HepG2 (cell line): ENCODE measurements around the gene ABCC1. TPM values are rescaled to one million over a fixed set of nuclear protein-coding genes. Genes with fewer than 3 reads are reported as not detected.

Experiments used
- BCL3 ChIP-seq: sonication (generic); formaldehyde crosslinking; IDR thresholded peaks from 2 replicates; pipeline ENCODE4 v1.5.1; 2020; ENCODE audit warnings: mild to moderate bottlenecking, missing genetic modification reagents, moderate library complexity
- BHLHE40 ChIP-seq: IDR thresholded peaks from 2 replicates; pipeline ENCODE4 v1.6.1; 2011; ENCODE audit warnings: low read length, improper control_type of control experiment
- CBFB ChIP-seq: sonication (generic); formaldehyde crosslinking; IDR thresholded peaks from 2 replicates; pipeline ENCODE4 v1.4.0; 2020; ENCODE audit warnings: missing genetic modification reagents
- CEBPB ChIP-seq: IDR thresholded peaks from 2 replicates; pipeline ENCODE4 v1.6.1; 2011; ENCODE audit warnings: low read depth, low read length, improper control_type of control experiment, borderline replicate concordance
- CREM ChIP-seq, 2 experiments: sonication (generic) in 1 of 2; formaldehyde crosslinking in 1 of 2; IDR thresholded peaks; 2 replicates each; pipeline versions ENCODE4 v1.4.0 to v1.6.1; 2016 to 2020; ENCODE audit warnings: antibody characterized with exemption in 1 of 2, mild to moderate bottlenecking in 1 of 2, missing genetic modification reagents in 1 of 2
- ETV5 ChIP-seq: IDR thresholded peaks from 2 replicates; pipeline ENCODE4 v1.6.1; 2018; ENCODE audit warnings: missing biosample characterization, missing genetic modification reagents, inconsistent platforms, borderline replicate concordance
- FOXC1 ChIP-seq: sonication (generic); formaldehyde crosslinking; IDR thresholded peaks from 2 replicates; pipeline ENCODE4 v1.8.0; 2022; ENCODE audit warnings: mild to moderate bottlenecking, missing genetic modification reagents, borderline replicate concordance
- HIVEP1 ChIP-seq: sonication (generic); formaldehyde crosslinking; IDR thresholded peaks from 2 replicates; pipeline ENCODE4 v1.4.0; 2020; ENCODE audit warnings: mild to moderate bottlenecking, missing genetic modification reagents
- HNRNPH1 ChIP-seq: fragments of 200-400 bp; formaldehyde crosslinking; optimal IDR thresholded peaks from 2 replicates; pipeline ENCODE3; 2017; ENCODE audit warnings: mild to moderate bottlenecking, low read depth, low read length
- NFKBIZ ChIP-seq: IDR thresholded peaks from 2 replicates; pipeline ENCODE4 v1.6.1; 2018; ENCODE audit warnings: missing genetic modification reagents, missing compliant biosample characterization
- SMARCE1 ChIP-seq: fragments of 450-650 bp; IDR thresholded peaks from 2 replicates; pipeline ENCODE4 v1.6.1; 2017; ENCODE audit warnings: borderline replicate concordance
- SRF ChIP-seq: IDR thresholded peaks from 2 replicates; pipeline ENCODE4 v1.6.1; 2011; ENCODE audit warnings: mild to moderate bottlenecking, low read depth, low read length, moderate library complexity
- U2AF2 ChIP-seq: fragments of 200-400 bp; formaldehyde crosslinking; IDR thresholded peaks from 2 replicates; pipeline ENCODE4 v1.6.1; 2017; ENCODE audit warnings: low read depth, mild to moderate bottlenecking, low read length
- UBTF ChIP-seq: sonication (generic); formaldehyde crosslinking; IDR thresholded peaks from 2 replicates; pipeline ENCODE4 v1.4.0; 2020; ENCODE audit warnings: mild to moderate bottlenecking, missing genetic modification reagents
- ZFP91 ChIP-seq: sonication (generic); formaldehyde crosslinking; IDR thresholded peaks from 2 replicates; pipeline ENCODE4 v1.9.0; 2022; ENCODE audit warnings: missing genetic modification reagents, mild to moderate bottlenecking, borderline replicate concordance
- ZNF10 ChIP-seq: sonication (generic); formaldehyde crosslinking; IDR thresholded peaks from 2 replicates; pipeline ENCODE4 v1.4.0; 2020; ENCODE audit warnings: mild to moderate bottlenecking, low read depth, missing genetic modification reagents, borderline replicate concordance
- ZNF205 ChIP-seq: IDR thresholded peaks from 2 replicates; pipeline ENCODE4 v1.6.1; 2018; ENCODE audit warnings: missing biosample characterization, missing genetic modification reagents
- ZNF577 ChIP-seq: sonication (generic); formaldehyde crosslinking; IDR thresholded peaks from 2 replicates; pipeline ENCODE4 v1.4.0; 2020; ENCODE audit warnings: mild to moderate bottlenecking, low read depth, missing genetic modification reagents, borderline replicate concordance
- ZNF724P ChIP-seq: sonication (generic); formaldehyde crosslinking; IDR thresholded peaks from 2 replicates; pipeline ENCODE4 v1.8.0; 2022; ENCODE audit warnings: missing genetic modification reagents, borderline replicate concordance
- ZSCAN9 ChIP-seq: IDR thresholded peaks from 2 replicates; pipeline ENCODE4 v1.6.1; 2016; ENCODE audit warnings: borderline replicate concordance
- polyA plus RNA-seq, 8 experiments: library from polyadenylated mRNA; depleted of rRNA in 3 of 8; stranded (reverse) in 7 of 8; unstranded in 1 of 8; fragments of >200 nt; fragmentation: Illumina TruSeq in 4 of 8; extraction: Trizol in 4 of 8; gene quantifications; 2 replicates each; pipeline versions ENCODE4 v1.2.1 to v1.2.3, GENCODE V29; 2011 to 2016; ENCODE audit warnings: low read depth in 4 of 8, missing spikeins in 1 of 8, mixed read lengths in 1 of 8; ENCODE audit not compliant: insufficient read depth in 1 of 8
- total RNA-seq, 5 experiments: library from RNA; depleted of rRNA; stranded (reverse); fragments of >200 nt; fragmentation: Illumina TruSeq; extraction: Trizol; gene quantifications; 2 replicates each; pipeline ENCODE4 v1.2.3, GENCODE V29; 2016; ENCODE audit warnings: low read depth in 1 of 5
- TF ChIP-seq, protein P1 (sequence below): sonication (generic); formaldehyde crosslinking; IDR thresholded peaks from 2 replicates; pipeline ENCODE4 v1.4.0; 2020; ENCODE audit warnings: mild to moderate bottlenecking, missing genetic modification reagents
- TF ChIP-seq, protein P2 (sequence below): sonication (generic); formaldehyde crosslinking; IDR thresholded peaks from 2 replicates; pipeline ENCODE4 v1.8.1; 2022; ENCODE audit warnings: mild to moderate bottlenecking, missing genetic modification reagents
- TF ChIP-seq, protein P3 (sequence below): sonication (generic); formaldehyde crosslinking; IDR thresholded peaks from 2 replicates; pipeline ENCODE4 v1.5.0; 2020; ENCODE audit warnings: missing genetic modification reagents

ABCC1 gene
- total and polyA plus RNA-seq, 2 of the 13 experiments (the other 11 are each of a cell fraction or from before 2014, with no cell fraction given): 13.0 to 30.6 TPM

GRCh38 chr16:15915555-15916081 lies 33.8 kb upstream of the ABCC1 start (continued):
- TF ChIP-seq SRF: no peak
- TF ChIP-seq BHLHE40: peak; percentile 39; the same call in 1 of the 2 replicates
- no peak for TF ChIP-seq ZNF10
- TF ChIP-seq BCL3 (CRISPR knock-in tag): no peak
- no peak for TF ChIP-seq HIVEP1 (CRISPR knock-in tag)
- peak; percentile 83 for TF ChIP-seq CEBPB
- TF ChIP-seq NFKBIZ (CRISPR knock-in tag): no peak
- TF ChIP-seq ZNF724P (CRISPR knock-in tag): no peak
- no peak for TF ChIP-seq ZFP91 (CRISPR knock-in tag)
- no peak for TF ChIP-seq U2AF2
- TF ChIP-seq CREM (IDR thresholded peaks at IDR 0.05): no peak
- TF ChIP-seq CREM (CRISPR knock-in tag; IDR thresholded peaks at IDR 0.05): no peak
- TF ChIP-seq, protein P1, sequence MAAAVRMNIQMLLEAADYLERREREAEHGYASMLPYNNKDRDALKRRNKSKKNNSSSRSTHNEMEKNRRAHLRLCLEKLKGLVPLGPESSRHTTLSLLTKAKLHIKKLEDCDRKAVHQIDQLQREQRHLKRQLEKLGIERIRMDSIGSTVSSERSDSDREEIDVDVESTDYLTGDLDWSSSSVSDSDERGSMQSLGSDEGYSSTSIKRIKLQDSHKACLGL (CRISPR knock-in tag): no peak
- no peak for TF ChIP-seq SMARCE1
- no peak for TF ChIP-seq ZSCAN9 (CRISPR knock-in tag)
- no peak for TF ChIP-seq CBFB (CRISPR knock-in tag)
- TF ChIP-seq UBTF (CRISPR knock-in tag): no peak
- TF ChIP-seq, protein P2, sequence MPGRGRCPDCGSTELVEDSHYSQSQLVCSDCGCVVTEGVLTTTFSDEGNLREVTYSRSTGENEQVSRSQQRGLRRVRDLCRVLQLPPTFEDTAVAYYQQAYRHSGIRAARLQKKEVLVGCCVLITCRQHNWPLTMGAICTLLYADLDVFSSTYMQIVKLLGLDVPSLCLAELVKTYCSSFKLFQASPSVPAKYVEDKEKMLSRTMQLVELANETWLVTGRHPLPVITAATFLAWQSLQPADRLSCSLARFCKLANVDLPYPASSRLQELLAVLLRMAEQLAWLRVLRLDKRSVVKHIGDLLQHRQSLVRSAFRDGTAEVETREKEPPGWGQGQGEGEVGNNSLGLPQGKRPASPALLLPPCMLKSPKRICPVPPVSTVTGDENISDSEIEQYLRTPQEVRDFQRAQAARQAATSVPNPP (CRISPR knock-in tag): no peak
- TF ChIP-seq ZNF577 (CRISPR knock-in tag): no peak
- no peak for TF ChIP-seq FOXC1 (CRISPR knock-in tag)
- TF ChIP-seq, protein P3, sequence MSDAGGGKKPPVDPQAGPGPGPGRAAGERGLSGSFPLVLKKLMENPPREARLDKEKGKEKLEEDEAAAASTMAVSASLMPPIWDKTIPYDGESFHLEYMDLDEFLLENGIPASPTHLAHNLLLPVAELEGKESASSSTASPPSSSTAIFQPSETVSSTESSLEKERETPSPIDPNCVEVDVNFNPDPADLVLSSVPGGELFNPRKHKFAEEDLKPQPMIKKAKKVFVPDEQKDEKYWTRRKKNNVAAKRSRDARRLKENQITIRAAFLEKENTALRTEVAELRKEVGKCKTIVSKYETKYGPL: no peak
- TF ChIP-seq HNRNPH1: no peak
- TF ChIP-seq ETV5 (CRISPR knock-in tag): no peak
- no peak for TF ChIP-seq ZNF205
- TF ChIP-seq, all 625 proteins: peak for 4
